Activated T-cell treated with anti-CD3 and anti-CD28 coated beads, Interleukin-2, amount 50 U/mL, for 48 hours (primary cell): ENCODE results near the gene TRPM2.

ENCODE experiments used
- DNase-seq, 2 experiments: peaks; one replicate each; pipeline ENCODE4 v3.0.0-alpha.2; 2020

TRPM2 gene

GRCh38 chr21:44433791-44434567, 80.6 kb downstream of the TRPM2 start:
- DNase-seq: no peak

- no peak for DNase-seq
These were observed 81.1 kb downstream of the TRPM2 start for GRCh38 chr21:44434568-44434925.

GRCh38 chr21:44434936-44435635, 81.7 kb downstream of the TRPM2 start:
- no peak for DNase-seq

GRCh38 chr21:44436111-44436611, 82.7 kb downstream of the TRPM2 start:
- no peak for DNase-seq

GRCh38 chr21:44436958-44437357, 83.5 kb downstream of the TRPM2 start:
- DNase-seq: no peak

- no peak for DNase-seq
These were observed 83.9 kb downstream of the TRPM2 start for GRCh38 chr21:44437371-44437695.

- DNase-seq: no peak
These were observed 84.4 kb downstream of the TRPM2 start for GRCh38 chr21:44437696-44438431.

GRCh38 chr21:44438531-44439210, 85.2 kb downstream of the TRPM2 start:
- no peak for DNase-seq

- DNase-seq: no peak
These were observed 85.8 kb downstream of the TRPM2 start for GRCh38 chr21:44439211-44439600.

GRCh38 chr21:44440241-44441040, 87.0 kb downstream of the TRPM2 start:
- no peak for DNase-seq

- no peak for DNase-seq
These were observed 87.6 kb downstream of the TRPM2 start for GRCh38 chr21:44441041-44441400.

- DNase-seq: no peak
These were observed 88.3 kb downstream of the TRPM2 start for GRCh38 chr21:44441581-44442265.

GRCh38 chr21:44442266-44443125, 89.1 kb downstream of the TRPM2 start:
- DNase-seq: no peak

GRCh38 chr21:44443291-44443890, 90.0 kb downstream of the TRPM2 start:
- DNase-seq: no peak

GRCh38 chr21:44443891-44444285, 90.5 kb downstream of the TRPM2 start:
- no peak for DNase-seq

- DNase-seq: no peak
These were observed 91.0 kb downstream of the TRPM2 start for GRCh38 chr21:44444286-44444931.

- no peak for DNase-seq
These were observed 91.9 kb downstream of the TRPM2 start for GRCh38 chr21:44445145-44445812.

GRCh38 chr21:44448651-44449131, 95.3 kb downstream of the TRPM2 start:
- DNase-seq: no peak
